SK-N-SH treated with all-trans-retinoic acid at 6 μM for 48 hours (cell line): ENCODE results near the gene TMC3.

ENCODE experiments used
- ARNTL ChIP-seq: fragments of 450-650 bp; formaldehyde crosslinking; IDR thresholded peaks from 2 replicates; pipeline ENCODE4 v1.5.0; 2020; ENCODE audit warnings: low read depth, mild to moderate bottlenecking, moderate library complexity, borderline replicate concordance
- BACH2 ChIP-seq: fragments of 250-450 bp; sonication (Bioruptor Pico); IDR thresholded peaks from 2 replicates; pipeline ENCODE4 v1.9.0; 2021; ENCODE audit warnings: mild to moderate bottlenecking, borderline replicate concordance

- no peak for TF ChIP-seq ARNTL (CRISPR knock-in tag)
- no peak for TF ChIP-seq BACH2 (CRISPR knock-in tag)
Measured at GRCh38 chr15:81294516-81294880, 79.5 kb downstream of the TMC3 start.
